Endothelial cell of umbilical vein (primary cell): ENCODE measurements around the gene TPMT. TPM values are rescaled to one million over a fixed set of nuclear protein-coding genes. Genes with fewer than 3 reads are reported as not detected.

Source experiments
- BruUV-seq: library from RNA; stranded (reverse); fragments of 400-500 nt; replicated peaks from 2 replicates; lab custom pipeline; 2021; lab: Mats Ljungman, UMichigan
- CTCF ChIA-PET: fragments of 300-600, 350-600 bp; sonication (Branson Sonifier 250); formaldehyde crosslinking; loops from one replicate; lab custom pipeline; 2021; ENCODE audit warnings: antibody characterized with exemption, inconsistent platforms; lab: Charles Lee
- POLR2A ChIA-PET: fragments of 300-600, 350-600 bp; sonication (Branson Sonifier 250); formaldehyde crosslinking; loops from one replicate; lab custom pipeline; 2021; ENCODE audit warnings: antibody characterized with exemption, inconsistent platforms; lab: Charles Lee
- DNase-seq: peaks from one replicate; pipeline ENCODE4 v3.0.0-alpha.2; 2011; ENCODE audit warnings: low read depth, low spot score
- FAIRE-seq: peaks from 2 replicates; lab custom pipeline; 2011; peaks lifted over from hg19 to GRCh38; lab: Jason Lieb, UNC
- H2AFZ ChIP-seq: 2 replicates; pipeline ENCODE4 v1.6.0; 2012; ENCODE audit warnings: low read depth, low read length, control low read depth, inconsistent platforms
- H3K27ac ChIP-seq: 2 replicates; pipeline ENCODE4 v1.5.1; 2011; ENCODE audit warnings: low read depth, mild to moderate bottlenecking, control low read depth, low read length, moderate library complexity; ENCODE audit not compliant: insufficient read depth
- H3K27me3 ChIP-seq, 2 experiments: 2 replicates each; pipeline versions ENCODE4 v1.6.0 to v1.6.1; 2011; ENCODE audit warnings: low read length in 2 of 2, mixed read lengths in 1 of 2; ENCODE audit not compliant: control insufficient read depth in 2 of 2, insufficient read depth in 2 of 2
- H3K36me3 ChIP-seq, 2 experiments: 2 replicates in 1 of 2; 3 replicates in 1 of 2; pipeline ENCODE4 v1.5.1; 2011; ENCODE audit warnings: low read length in 2 of 2, mild to moderate bottlenecking in 1 of 2, moderate library complexity in 1 of 2; ENCODE audit not compliant: control insufficient read depth in 2 of 2, insufficient read depth in 2 of 2; ENCODE audit errors: extremely low read depth in 1 of 2
- H3K4me1 ChIP-seq: 3 replicates; pipeline ENCODE4 v1.5.1; 2011; ENCODE audit warnings: mild to moderate bottlenecking, low read length; ENCODE audit not compliant: control insufficient read depth, insufficient read depth; ENCODE audit errors: extremely low read depth
- H3K4me2 ChIP-seq: 2 replicates; pipeline ENCODE4 v1.6.1; 2011; ENCODE audit warnings: low read length, control low read depth, mixed read lengths; ENCODE audit not compliant: insufficient read depth
- H3K4me3 ChIP-seq, 3 experiments: fragments of 200-600 bp in 1 of 3; sonication (generic), shearing (Covaris generic) in 1 of 3; replicated peaks in 1 of 3; 2 replicates each; pipeline ENCODE4 v1.5.1; 2011 to 2016; ENCODE audit warnings: control low read depth in 3 of 3, low read length in 3 of 3, mild to moderate bottlenecking in 2 of 3, inconsistent platforms in 1 of 3, low read depth in 1 of 3, moderate library complexity in 1 of 3; ENCODE audit not compliant: insufficient read depth in 1 of 3
- H3K79me2 ChIP-seq: 2 replicates; pipeline ENCODE4 v1.6.0; 2012; ENCODE audit warnings: low read length, inconsistent platforms; ENCODE audit not compliant: control insufficient read depth, insufficient read depth
- H3K9ac ChIP-seq: replicated peaks from 2 replicates; pipeline ENCODE3; 2011; ENCODE audit warnings: low read length, control low read depth; ENCODE audit not compliant: insufficient read depth; ENCODE audit errors: extremely low read depth
- H3K9me1 ChIP-seq: replicated peaks from 3 replicates; pipeline ENCODE4 v1.6.0; 2011; ENCODE audit warnings: mild to moderate bottlenecking, low read length; ENCODE audit not compliant: control insufficient read depth, insufficient read depth; ENCODE audit errors: extremely low read depth
- H3K9me3 ChIP-seq: replicated peaks from 2 replicates; pipeline ENCODE4 v1.5.1; 2012; ENCODE audit warnings: low read length, inconsistent platforms; ENCODE audit not compliant: control insufficient read depth, insufficient read depth
- H4K20me1 ChIP-seq: replicated peaks from 2 replicates; pipeline ENCODE3; 2011; ENCODE audit warnings: mild to moderate bottlenecking, low read length; ENCODE audit not compliant: control insufficient read depth, insufficient read depth; ENCODE audit errors: extremely low read depth
- CTCF ChIP-seq, 2 donors: IDR thresholded peaks; 1 replicate in 1 of 2; 2 replicates in 1 of 2; pipeline ENCODE4 v1.5.1; 2011; ENCODE audit warnings: low read length in 2 of 2, mild to moderate bottlenecking in 2 of 2, moderate library complexity in 2 of 2, control low read depth in 1 of 2, inconsistent platforms in 1 of 2, low read depth in 1 of 2; ENCODE audit not compliant: insufficient read depth in 1 of 2; ENCODE audit errors: extremely low read depth in 1 of 2
- EZH2 ChIP-seq: IDR thresholded peaks from 2 replicates; pipeline ENCODE4 v1.6.1; 2012; ENCODE audit warnings: borderline replicate concordance, low read depth, mild to moderate bottlenecking, moderate library complexity, low read length, inconsistent platforms; ENCODE audit not compliant: severe bottlenecking
- FOS ChIP-seq: IDR thresholded peaks from 2 replicates; pipeline ENCODE4 v1.6.1; 2011; ENCODE audit warnings: mild to moderate bottlenecking, low read length, moderate library complexity, borderline replicate concordance; ENCODE audit not compliant: insufficient read depth
- GATA2 ChIP-seq: IDR thresholded peaks from 2 replicates; pipeline ENCODE4 v1.7.0; 2011; ENCODE audit warnings: low read depth, mild to moderate bottlenecking, moderate library complexity, mixed read lengths, low read length; ENCODE audit not compliant: insufficient read length, insufficient read depth
- JUN ChIP-seq: IDR thresholded peaks from 2 replicates; pipeline ENCODE4 v1.6.1; 2011; ENCODE audit warnings: borderline replicate concordance, low read depth; ENCODE audit not compliant: insufficient read length, insufficient read depth
- MAX ChIP-seq: IDR thresholded peaks from 2 replicates; pipeline ENCODE4 v1.6.1; 2011; ENCODE audit not compliant: insufficient read depth, insufficient read length
- MYC ChIP-seq: IDR thresholded peaks from one replicate; pipeline ENCODE4 v1.6.1; 2011; ENCODE audit warnings: mild to moderate bottlenecking, low read depth, low read length
- POLR2A ChIP-seq: IDR thresholded peaks from 2 replicates; pipeline ENCODE4 v1.6.1; 2012; ENCODE audit warnings: low read depth, mild to moderate bottlenecking, control low read depth, low read length
- POLR2AphosphoS5 ChIP-seq: IDR thresholded peaks from 2 replicates; pipeline ENCODE4 v1.6.1; 2012; ENCODE audit warnings: low read depth, mild to moderate bottlenecking, control low read depth, low read length, moderate library complexity; ENCODE audit not compliant: insufficient read depth
- dilution Hi-C: fragments of 300-500 bp; cut with MboI; formaldehyde crosslinking; loops from one replicate; pipeline ENCODE4 v1.15.0; 2019; ENCODE audit warnings: low sequenced_read_pairs; ENCODE audit not compliant: extremely low pct_ligation_motif_present
- intact Hi-C: fragments of 100-400 bp; cut with micrococcal nuclease; formaldehyde crosslinking; loops from one replicate; pipeline ENCODE4 v1.10.0; 2022
- polyA plus RNA-seq, 4 experiments: library from polyadenylated mRNA; depleted of rRNA in 3 of 4; stranded (reverse) in 3 of 4; unstranded in 1 of 4; fragments of >200 nt; gene quantifications; 2 replicates each; pipeline versions ENCODE4 v1.2.1 to v1.2.3, GENCODE V29; 2011 to 2012; ENCODE audit warnings: missing spikeins in 1 of 4
- total RNA-seq: library from RNA; stranded (reverse); gene quantifications from 2 replicates; pipeline ENCODE4 v1.2.3, GENCODE V29; 2021

TPMT gene
- total and polyA plus RNA-seq, 2 donors (not counting 3 experiments of a cell fraction or from before 2014, with no cell fraction given): 6.5 to 11.1 TPM

- Histone ChIP-seq H3K4me3 (no peak overlapping the region), H3K27ac (no peak overlapping the region), H3K36me3 (no peaks in the 10 kb centered on the region), H3K9ac (no peak overlapping the region), H3K4me1 (no peaks in the 10 kb centered on the region), H2AFZ (no peak overlapping the region), H3K4me2 (no peak overlapping the region), H4K20me1 (no peaks in the 10 kb centered on the region), H3K27me3 (no peaks in the 10 kb centered on the region), H3K79me2 (no peaks in the 10 kb centered on the region), H3K9me1 (no peaks in the 10 kb centered on the region), H3K9me3 (no peaks in the 10 kb centered on the region)
- dilution Hi-C loops: no loop called here
- BruUV-seq: no TSS peak
- no peak for FAIRE-seq
- no peak for DNase-seq
- POLR2A ChIA-PET: no interaction called here
- TF ChIP-seq MYC (no peak), FOS (no peak), GATA2 (no peak), EZH2 (no peak), CTCF (IDR thresholded peaks at IDR 0.05; ENCODE audit: extremely low read depth in 1 of 2, insufficient read depth in 1 of 2, low read depth in 1 of 2, low read length in 2 of 2) (no peak), POLR2A (no peak), MAX (no peak), POLR2AphosphoS5 (no peak), JUN (no peak)
- intact Hi-C loops: no loop called here
- CTCF ChIA-PET: interaction anchor here (0.8 kb wide), 1 partner anchor 9 kb away, joined by 3 read pairs; no protein-coding TSS in a partner anchor
These were observed 53.0 kb downstream of the TPMT start for GRCh38 chr6:18101873-18102272.
